ENCODE data around the gene CYB5A.

CYB5A gene

GRCh38 chr18:74249181-74249968, 42.4 kb downstream of the CYB5A start:
- Histone ChIP-seq H3K4me1 (ENCODE audit: control insufficient read depth, insufficient read depth, low read length) (peaks cover 7% of the 10 kb centered on the region), H3K36me3 (ENCODE audit: control insufficient read depth, insufficient read depth, low read length) (no peaks in the 10 kb centered on the region), H3K27me3 (ENCODE audit: control insufficient read depth, insufficient read depth, low read length, poor library complexity, severe bottlenecking) (no peaks in the 10 kb centered on the region), H3K27ac (ENCODE audit: insufficient read depth, low read depth, low read length, poor library complexity, severe bottlenecking) (no peak overlapping the region), H3K4me3 (ENCODE audit: insufficient read depth, low read depth, low read length) (no peak overlapping the region), H3K9me3 (ENCODE audit: control insufficient read depth, low read length) (no peaks in the 10 kb centered on the region)
- WGBS, 2 experiments = 92 to 96% methylated on average over 10 to 11 of the region's 11 CpGs

DNA sequence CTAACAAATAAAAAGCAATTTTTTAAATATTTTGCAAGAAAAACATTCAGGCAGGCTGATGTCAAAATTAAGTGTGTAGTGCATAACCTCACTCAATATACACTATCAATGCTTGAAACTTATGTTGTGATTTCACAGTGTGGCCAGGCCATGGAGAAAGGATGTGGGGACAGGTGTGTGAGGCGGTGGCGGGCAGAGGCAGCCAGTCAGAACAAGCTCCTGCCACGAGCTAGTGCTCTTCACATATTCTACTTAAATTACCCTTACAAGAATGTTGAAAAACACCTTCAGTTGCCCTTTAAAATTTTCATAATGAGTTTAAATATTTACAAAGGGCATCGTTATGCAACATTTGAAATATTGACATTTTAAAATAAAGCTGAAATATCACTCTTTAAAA, 43.2 kb downstream of the CYB5A start:
- H3K27me3 ChIP-seq (ENCODE audit: control insufficient read depth, insufficient read depth, low read length, poor library complexity, severe bottlenecking) = no peaks in the 10 kb centered on the region
- H3K27ac ChIP-seq (ENCODE audit: insufficient read depth, low read depth, low read length, poor library complexity, severe bottlenecking) = no peak overlapping the region
- no peak overlapping the region for H3K4me3 ChIP-seq (ENCODE audit: insufficient read depth, low read depth, low read length)
- H3K9me3 ChIP-seq (ENCODE audit: control insufficient read depth, low read length) = no peaks in the 10 kb centered on the region
- WGBS, 2 experiments = 90% methylated on average over 3 of the region's 4 CpGs
- peaks cover 7% of the 10 kb centered on the region for H3K4me1 ChIP-seq (ENCODE audit: control insufficient read depth, insufficient read depth, low read length)
- no peaks in the 10 kb centered on the region for H3K36me3 ChIP-seq (ENCODE audit: control insufficient read depth, insufficient read depth, low read length)

GRCh38 chr18:74248189-74248588, 43.6 kb downstream of the CYB5A start:
- WGBS, 2 experiments = 94 to 95% methylated on average over 6 of the region's 6 CpGs
- Histone ChIP-seq H3K27me3 (ENCODE audit: control insufficient read depth, insufficient read depth, low read length, poor library complexity, severe bottlenecking) (no peaks in the 10 kb centered on the region), H3K4me1 (ENCODE audit: control insufficient read depth, insufficient read depth, low read length) (peaks cover 7% of the 10 kb centered on the region), H3K36me3 (ENCODE audit: control insufficient read depth, insufficient read depth, low read length) (no peaks in the 10 kb centered on the region), H3K4me3 (ENCODE audit: insufficient read depth, low read depth, low read length) (no peak overlapping the region), H3K9me3 (ENCODE audit: control insufficient read depth, low read length) (no peaks in the 10 kb centered on the region), H3K27ac (ENCODE audit: insufficient read depth, low read depth, low read length, poor library complexity, severe bottlenecking) (no peak overlapping the region)

DNA sequence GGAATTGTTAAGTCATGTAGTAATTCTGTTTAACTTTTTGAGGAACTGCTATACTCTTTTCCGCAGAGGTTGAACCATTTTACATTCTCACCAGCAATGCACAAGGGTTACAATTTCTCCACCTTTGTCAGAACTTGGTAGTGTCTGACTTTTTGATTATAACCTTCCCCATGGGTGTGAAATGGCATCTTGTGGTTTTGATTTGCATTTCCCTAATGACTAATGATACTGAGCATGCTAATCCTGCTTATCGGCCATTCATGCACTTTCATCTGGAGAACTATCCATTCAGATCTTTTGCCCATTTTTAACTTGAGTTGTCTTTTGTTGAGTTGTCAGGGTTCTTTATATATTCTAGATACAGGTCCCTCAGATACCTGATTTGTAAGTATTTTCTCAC, 47.2 kb downstream of the CYB5A start:
- no peak overlapping the region for H3K4me3 ChIP-seq (ENCODE audit: insufficient read depth, low read depth, low read length)
- H3K27ac ChIP-seq (ENCODE audit: insufficient read depth, low read depth, low read length, poor library complexity, severe bottlenecking) = no peak overlapping the region
- H3K4me1 ChIP-seq (ENCODE audit: control insufficient read depth, insufficient read depth, low read length) = no peaks in the 10 kb centered on the region
- 89 to 96% methylated on average over 2 of the region's 2 CpGs for WGBS, 2 experiments
- H3K27me3 ChIP-seq (ENCODE audit: control insufficient read depth, insufficient read depth, low read length, poor library complexity, severe bottlenecking) = no peaks in the 10 kb centered on the region
- no peaks in the 10 kb centered on the region for H3K9me3 ChIP-seq (ENCODE audit: control insufficient read depth, low read length)
- H3K36me3 ChIP-seq (ENCODE audit: control insufficient read depth, insufficient read depth, low read length) = no peaks in the 10 kb centered on the region

GRCh38 chr18:74243127-74243526, 48.6 kb downstream of the CYB5A start:
- Histone ChIP-seq H3K4me3 (ENCODE audit: insufficient read depth, low read depth, low read length) (no peak overlapping the region), H3K27ac (ENCODE audit: insufficient read depth, low read depth, low read length, poor library complexity, severe bottlenecking) (no peak overlapping the region), H3K9me3 (ENCODE audit: control insufficient read depth, low read length) (no peaks in the 10 kb centered on the region), H3K27me3 (ENCODE audit: control insufficient read depth, insufficient read depth, low read length, poor library complexity, severe bottlenecking) (no peaks in the 10 kb centered on the region), H3K4me1 (ENCODE audit: control insufficient read depth, insufficient read depth, low read length) (no peaks in the 10 kb centered on the region), H3K36me3 (ENCODE audit: control insufficient read depth, insufficient read depth, low read length) (no peaks in the 10 kb centered on the region)
- 80 to 91% methylated on average over 3 to 4 of the region's 4 CpGs for WGBS, 2 experiments

- Histone ChIP-seq H3K36me3 (ENCODE audit: control insufficient read depth, insufficient read depth, low read length) (no peaks in the 10 kb centered on the region), H3K27ac (ENCODE audit: insufficient read depth, low read depth, low read length, poor library complexity, severe bottlenecking) (no peak overlapping the region), H3K4me3 (ENCODE audit: insufficient read depth, low read depth, low read length) (no peak overlapping the region), H3K9me3 (ENCODE audit: control insufficient read depth, low read length) (no peaks in the 10 kb centered on the region), H3K27me3 (ENCODE audit: control insufficient read depth, insufficient read depth, low read length, poor library complexity, severe bottlenecking) (no peaks in the 10 kb centered on the region), H3K4me1 (ENCODE audit: control insufficient read depth, insufficient read depth, low read length) (no peaks in the 10 kb centered on the region)
- 89 to 90% methylated on average over 17 of the region's 17 CpGs for WGBS, 2 experiments
Observed at GRCh38 chr18:74242438-74243096, 49.2 kb downstream of the CYB5A start.

DNA sequence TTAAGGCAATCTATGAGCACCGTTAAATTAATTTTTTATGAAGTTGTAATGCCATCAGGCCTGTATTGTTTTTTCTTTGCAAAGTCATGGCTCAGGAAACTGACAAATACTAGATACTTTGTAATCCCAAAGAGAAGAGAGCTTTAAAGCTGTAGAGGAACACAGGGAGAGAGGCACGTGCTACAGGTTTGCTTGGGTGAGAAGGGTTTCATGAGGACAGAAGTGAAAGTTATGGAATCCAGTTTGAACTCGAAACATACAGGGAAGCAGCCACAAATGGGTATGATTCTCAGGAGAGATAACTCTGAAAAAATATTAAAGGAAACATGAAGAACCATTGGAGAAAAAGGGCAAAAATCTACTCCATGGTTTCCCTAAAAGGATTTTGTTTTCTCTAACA, 49.8 kb downstream of the CYB5A start:
- no peak overlapping the region for H3K4me3 ChIP-seq (ENCODE audit: insufficient read depth, low read depth, low read length)
- 92 to 95% methylated on average over 3 of the region's 3 CpGs for WGBS, 2 experiments
- H3K4me1 ChIP-seq (ENCODE audit: control insufficient read depth, insufficient read depth, low read length) = no peaks in the 10 kb centered on the region
- no peaks in the 10 kb centered on the region for H3K27me3 ChIP-seq (ENCODE audit: control insufficient read depth, insufficient read depth, low read length, poor library complexity, severe bottlenecking)
- no peaks in the 10 kb centered on the region for H3K36me3 ChIP-seq (ENCODE audit: control insufficient read depth, insufficient read depth, low read length)
- no peaks in the 10 kb centered on the region for H3K9me3 ChIP-seq (ENCODE audit: control insufficient read depth, low read length)
- no peak overlapping the region for H3K27ac ChIP-seq (ENCODE audit: insufficient read depth, low read depth, low read length, poor library complexity, severe bottlenecking)

- H3K36me3 ChIP-seq (ENCODE audit: control insufficient read depth, insufficient read depth, low read length) = no peaks in the 10 kb centered on the region
- no peak overlapping the region for H3K4me3 ChIP-seq (ENCODE audit: insufficient read depth, low read depth, low read length)
- 93 to 97% methylated on average over 3 of the region's 4 CpGs for WGBS, 2 experiments
- H3K27me3 ChIP-seq (ENCODE audit: control insufficient read depth, insufficient read depth, low read length, poor library complexity, severe bottlenecking) = no peaks in the 10 kb centered on the region
- no peaks in the 10 kb centered on the region for H3K4me1 ChIP-seq (ENCODE audit: control insufficient read depth, insufficient read depth, low read length)
- H3K27ac ChIP-seq (ENCODE audit: insufficient read depth, low read depth, low read length, poor library complexity, severe bottlenecking) = no peak overlapping the region
- no peaks in the 10 kb centered on the region for H3K9me3 ChIP-seq (ENCODE audit: control insufficient read depth, low read length)
Observed at GRCh38 chr18:74241426-74241825, 50.3 kb downstream of the CYB5A start.

DNA sequence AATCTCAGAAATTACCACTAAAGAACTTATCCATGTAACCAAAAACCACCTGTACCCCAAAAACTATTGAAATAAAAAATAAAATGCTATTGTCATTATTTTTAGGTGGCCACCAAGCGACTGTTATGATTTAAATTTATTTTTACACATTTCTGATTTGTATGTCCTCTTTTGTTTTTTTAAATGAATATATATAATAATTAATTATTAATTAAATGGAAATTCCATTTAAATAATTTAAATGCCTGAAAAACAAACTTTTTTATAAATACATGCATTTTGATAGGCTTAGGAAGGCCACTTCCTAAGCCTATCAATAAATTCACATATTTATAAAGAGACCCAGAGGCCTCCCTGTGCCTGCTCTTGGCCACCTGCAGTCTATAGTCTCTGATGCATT, 52.2 kb downstream of the CYB5A start:
- no peaks in the 10 kb centered on the region for H3K9me3 ChIP-seq (ENCODE audit: control insufficient read depth, low read length)
- no peaks in the 10 kb centered on the region for H3K27me3 ChIP-seq (ENCODE audit: control insufficient read depth, insufficient read depth, low read length, poor library complexity, severe bottlenecking)
- no peaks in the 10 kb centered on the region for H3K4me1 ChIP-seq (ENCODE audit: control insufficient read depth, insufficient read depth, low read length)
- H3K36me3 ChIP-seq (ENCODE audit: control insufficient read depth, insufficient read depth, low read length) = no peaks in the 10 kb centered on the region
- H3K27ac ChIP-seq (ENCODE audit: insufficient read depth, low read depth, low read length, poor library complexity, severe bottlenecking) = no peak overlapping the region
- no CpG with 5 or more reads among the region's 1 CpG for WGBS, 2 experiments
- no peak overlapping the region for H3K4me3 ChIP-seq (ENCODE audit: insufficient read depth, low read depth, low read length)

DNA sequence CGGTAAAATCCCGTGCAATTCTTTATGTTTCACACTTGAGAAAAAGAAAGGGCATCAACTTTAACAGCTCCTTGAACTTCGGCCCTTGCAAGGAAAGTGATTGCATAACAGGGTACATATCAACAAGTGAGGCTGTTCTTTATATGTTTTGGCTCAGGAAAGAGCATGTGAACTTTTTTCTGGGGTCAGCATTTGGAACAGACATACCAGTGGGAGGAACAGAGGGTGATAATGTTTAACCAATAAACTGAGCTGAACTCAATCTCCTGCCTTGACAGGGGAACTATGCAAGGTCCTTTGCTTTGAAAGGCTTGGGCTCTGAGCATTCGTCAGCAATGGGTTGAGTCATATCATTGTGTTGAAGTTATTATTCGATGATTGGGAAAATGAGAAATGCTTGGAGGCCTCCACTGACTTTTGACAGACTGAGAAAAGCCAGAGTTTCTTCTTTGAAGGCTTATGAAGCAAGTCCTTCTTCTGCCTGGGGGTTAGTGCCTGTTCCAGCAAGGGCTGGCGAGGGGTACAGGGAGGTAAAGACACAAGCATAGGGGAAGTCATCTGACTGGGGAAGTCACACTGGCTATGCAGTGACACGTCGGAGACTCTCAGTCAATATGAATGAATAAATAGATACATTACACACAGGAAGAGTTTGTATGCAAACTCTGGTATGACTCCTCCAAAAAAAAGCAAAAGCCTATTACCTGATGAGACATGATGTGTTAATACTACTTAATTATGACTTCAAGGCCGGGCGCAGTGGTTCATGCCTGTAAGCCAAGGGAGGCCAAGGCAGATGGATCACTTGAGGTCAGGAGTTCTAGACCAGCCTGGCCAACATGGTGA, 57.2 kb downstream of the CYB5A start:
- no peak overlapping the region for H3K27ac ChIP-seq (ENCODE audit: insufficient read depth, low read depth, low read length, poor library complexity, severe bottlenecking)
- H3K9me3 ChIP-seq (ENCODE audit: control insufficient read depth, low read length) = no peaks in the 10 kb centered on the region
- no peaks in the 10 kb centered on the region for H3K27me3 ChIP-seq (ENCODE audit: control insufficient read depth, insufficient read depth, low read length, poor library complexity, severe bottlenecking)
- H3K4me3 ChIP-seq (ENCODE audit: insufficient read depth, low read depth, low read length) = no peak overlapping the region
- H3K4me1 ChIP-seq (ENCODE audit: control insufficient read depth, insufficient read depth, low read length) = no peaks in the 10 kb centered on the region
- WGBS, 2 experiments = 90 to 93% methylated on average over 8 to 10 of the region's 10 CpGs
- H3K36me3 ChIP-seq (ENCODE audit: control insufficient read depth, insufficient read depth, low read length) = no peaks in the 10 kb centered on the region

Data from ectodermal cell (in vitro differentiated cells).